HepG2 (cell line): Measurements from ENCODE around the gene GPER1. TPM values are rescaled to one million over a fixed set of nuclear protein-coding genes. Genes with fewer than 3 reads are reported as not detected.
A peak's percentile ranks its signal among the peaks of the same experiment; 100 is the strongest.

Source experiments
- ARNTL ChIP-seq: sonication (generic); formaldehyde crosslinking; IDR thresholded peaks from 2 replicates; pipeline ENCODE4 v1.4.0; 2020; ENCODE audit warnings: mild to moderate bottlenecking, missing genetic modification reagents
- CCDC6 ChIP-seq: sonication (generic); formaldehyde crosslinking; IDR thresholded peaks from 2 replicates; pipeline ENCODE4 v1.8.1; 2022; ENCODE audit warnings: mild to moderate bottlenecking, missing genetic modification reagents, moderate library complexity
- CSRNP1 ChIP-seq: sonication (generic); formaldehyde crosslinking; IDR thresholded peaks from 2 replicates; pipeline ENCODE4 v1.8.1; 2023; ENCODE audit warnings: mild to moderate bottlenecking, missing genetic modification reagents
- DNMT1 ChIP-seq: sonication (generic); formaldehyde crosslinking; IDR thresholded peaks from 2 replicates; pipeline ENCODE4 v1.5.1; 2020; ENCODE audit warnings: mild to moderate bottlenecking, missing genetic modification reagents
- GATAD1 ChIP-seq: IDR thresholded peaks from 2 replicates; pipeline ENCODE4 v1.6.1; 2016; ENCODE audit warnings: missing genetic modification reagents, missing compliant biosample characterization
- HNF4G ChIP-seq, 2 experiments: sonication (generic) in 1 of 2; formaldehyde crosslinking in 1 of 2; IDR thresholded peaks; 2 replicates each; pipeline versions ENCODE4 v1.4.0 to v1.6.1; 2011 to 2020; ENCODE audit warnings: borderline replicate concordance in 2 of 2, low read depth in 2 of 2, mild to moderate bottlenecking in 2 of 2, low read length in 1 of 2, missing genetic modification reagents in 1 of 2, moderate library complexity in 1 of 2
- HOMEZ ChIP-seq: IDR thresholded peaks from 2 replicates; pipeline ENCODE4 v1.6.1; 2016; ENCODE audit warnings: low read depth
- LBX2 ChIP-seq: sonication (generic); formaldehyde crosslinking; IDR thresholded peaks from 2 replicates; pipeline ENCODE4 v1.5.0; 2020; ENCODE audit warnings: missing genetic modification reagents, mild to moderate bottlenecking, borderline replicate concordance
- NFIC ChIP-seq: IDR thresholded peaks from 2 replicates; pipeline ENCODE4 v1.6.1; 2012; ENCODE audit warnings: mild to moderate bottlenecking, low read length, inconsistent platforms
- NFRKB ChIP-seq: fragments of 450-650 bp; IDR thresholded peaks from 2 replicates; pipeline ENCODE4 v1.6.1; 2017
- POLR2AphosphoS5 ChIP-seq: IDR thresholded peaks from 2 replicates; pipeline ENCODE4 v1.6.1; 2012; ENCODE audit warnings: low read depth, low read length
- RFXAP ChIP-seq: sonication (generic); formaldehyde crosslinking; IDR thresholded peaks from 2 replicates; pipeline ENCODE4 v1.4.0; 2020; ENCODE audit warnings: missing genetic modification reagents, borderline replicate concordance
- SP5 ChIP-seq: IDR thresholded peaks from 2 replicates; pipeline ENCODE4 v1.6.1; 2016; ENCODE audit warnings: low read depth, borderline replicate concordance
- SSRP1 ChIP-seq: IDR thresholded peaks from 2 replicates; pipeline ENCODE4 v1.6.1; 2016; ENCODE audit warnings: control low read depth
- SYNCRIP ChIP-seq: fragments of 200-400 bp; formaldehyde crosslinking; IDR thresholded peaks from 2 replicates; pipeline ENCODE4 v1.6.1; 2018; ENCODE audit warnings: mild to moderate bottlenecking, low read depth, low read length; ENCODE audit not compliant: insufficient read depth
- TBP ChIP-seq: sonication (generic); formaldehyde crosslinking; IDR thresholded peaks from 2 replicates; pipeline ENCODE4 v1.5.0; 2020; ENCODE audit warnings: missing genetic modification reagents
- ZFP37 ChIP-seq: sonication (generic); formaldehyde crosslinking; IDR thresholded peaks from 2 replicates; pipeline ENCODE4 v1.4.0; 2020; ENCODE audit warnings: missing genetic modification reagents, borderline replicate concordance
- ZNF232 ChIP-seq: sonication (generic); formaldehyde crosslinking; IDR thresholded peaks from 2 replicates; pipeline ENCODE4 v1.4.0; 2020; ENCODE audit warnings: missing genetic modification reagents, borderline replicate concordance
- ZNF512 ChIP-seq: sonication (generic); formaldehyde crosslinking; IDR thresholded peaks from 2 replicates; pipeline ENCODE4 v1.4.0; 2020; ENCODE audit warnings: mild to moderate bottlenecking, missing genetic modification reagents
- ZNF572 ChIP-seq: sonication (generic); formaldehyde crosslinking; IDR thresholded peaks from 2 replicates; pipeline ENCODE4 v1.5.1; 2020; ENCODE audit warnings: mild to moderate bottlenecking, missing genetic modification reagents
- ZNF879 ChIP-seq: sonication (generic); formaldehyde crosslinking; IDR thresholded peaks from 2 replicates; pipeline ENCODE4 v1.8.1; 2023; ENCODE audit warnings: missing genetic modification reagents
- polyA plus RNA-seq, 8 experiments: library from polyadenylated mRNA; depleted of rRNA in 3 of 8; stranded (reverse) in 7 of 8; unstranded in 1 of 8; fragments of >200 nt; fragmentation: Illumina TruSeq in 4 of 8; extraction: Trizol in 4 of 8; gene quantifications; 2 replicates each; pipeline versions ENCODE4 v1.2.1 to v1.2.3, GENCODE V29; 2011 to 2016; ENCODE audit warnings: low read depth in 4 of 8, missing spikeins in 1 of 8, mixed read lengths in 1 of 8; ENCODE audit not compliant: insufficient read depth in 1 of 8
- total RNA-seq, 5 experiments: library from RNA; depleted of rRNA; stranded (reverse); fragments of >200 nt; fragmentation: Illumina TruSeq; extraction: Trizol; gene quantifications; 2 replicates each; pipeline ENCODE4 v1.2.3, GENCODE V29; 2016; ENCODE audit warnings: low read depth in 1 of 5

Gene GPER1
- total and polyA plus RNA-seq, 2 of the 13 experiments (the other 11 are each of a cell fraction or from before 2014, with no cell fraction given), result 12.7 to 19.7 TPM

- TF ChIP-seq HOMEZ (no peak), CSRNP1 (peak; percentile 47; the same call in 1 of the 2 replicates), POLR2AphosphoS5 (no peak), GATAD1 (CRISPR knock-in tag) (no peak), SP5 (CRISPR knock-in tag) (no peak), SSRP1 (CRISPR knock-in tag) (no peak), ZNF572 (no peak), ZNF232 (CRISPR knock-in tag) (0 out of 2 replicates have a peak, but pooled peaks have one; percentile 45), NFRKB (no peak), ZFP37 (CRISPR knock-in tag) (peak; percentile 82; the same call in 1 of the 2 replicates), RFXAP (peak; percentile 53; the same call in 1 of the 2 replicates), ARNTL (0 out of 2 replicates have a peak, but pooled peaks have one; percentile 50), DNMT1 (CRISPR knock-in tag) (no peak), ZNF879 (CRISPR knock-in tag) (no peak), TBP (CRISPR knock-in tag) (no peak), ZNF512 (CRISPR knock-in tag) (no peak), SYNCRIP (no peak), NFIC (no peak), LBX2 (CRISPR knock-in tag) (peak; percentile 45; the same call in 1 of the 2 replicates), HNF4G (IDR thresholded peaks at IDR 0.05; ENCODE audit: borderline replicate concordance, low read depth, low read length) (peak; percentile 77), HNF4G (CRISPR knock-in tag; IDR thresholded peaks at IDR 0.05; ENCODE audit: borderline replicate concordance, low read depth) (peak; percentile 78; the same call in 1 of the 2 replicates), CCDC6 (CRISPR knock-in tag) (no peak)
Measured at GRCh38 chr7:1101563-1102431, 13.9 kb downstream of the GPER1 start (continued).
